ENCODE measurements around the gene LIPI.

The LIPI gene

GRCh38 chr21:14073615-14074014 is 137.1 kb downstream of the LIPI start:
- TF ChIP-seq ZFP30 (CRISPR knock-in tag; IDR thresholded peaks at IDR 0.05) = no peak
- no peak for TF ChIP-seq POU6F1 (CRISPR knock-in tag; IDR thresholded peaks at IDR 0.05; ENCODE audit: borderline replicate concordance, low read depth)
- ATAC-seq = no peak

- TF ChIP-seq ZFP30 (CRISPR knock-in tag; IDR thresholded peaks at IDR 0.05) (no peak), BACH2 (CRISPR knock-in tag; IDR thresholded peaks at IDR 0.05; ENCODE audit: borderline replicate concordance) (no peak), ISL1 (CRISPR knock-in tag; IDR thresholded peaks at IDR 0.05) (no peak), ZC3H10 (CRISPR knock-in tag; IDR thresholded peaks at IDR 0.05) (no peak)
- ATAC-seq = peak; percentile 64
Observed at GRCh38 chr21:14072761-14073535, 137.8 kb downstream of the LIPI start.

- no peak for ATAC-seq
- no peak for TF ChIP-seq POU6F1 (CRISPR knock-in tag; IDR thresholded peaks at IDR 0.05; ENCODE audit: borderline replicate concordance, low read depth)
- TF ChIP-seq CREB5 (CRISPR knock-in tag; IDR thresholded peaks at IDR 0.05; ENCODE audit: low read depth) = no peak
- TF ChIP-seq SNAI2 (CRISPR knock-in tag; IDR thresholded peaks at IDR 0.05) = no peak
Observed at GRCh38 chr21:14071902-14072734, 138.6 kb downstream of the LIPI start.

- no peak for ATAC-seq
- TF ChIP-seq PPARA (CRISPR knock-in tag; IDR thresholded peaks at IDR 0.05; ENCODE audit: borderline replicate concordance) (no peak), CREB5 (CRISPR knock-in tag; IDR thresholded peaks at IDR 0.05; ENCODE audit: low read depth) (no peak), BACH2 (CRISPR knock-in tag; IDR thresholded peaks at IDR 0.05; ENCODE audit: borderline replicate concordance) (no peak), ZFP3 (CRISPR knock-in tag; IDR thresholded peaks at IDR 0.05) (no peak), ZC3H10 (CRISPR knock-in tag; IDR thresholded peaks at IDR 0.05) (no peak), CSRNP3 (CRISPR knock-in tag; IDR thresholded peaks at IDR 0.05) (no peak), OSR1 (CRISPR knock-in tag; IDR thresholded peaks at IDR 0.05) (no peak), ESRRG (CRISPR knock-in tag; IDR thresholded peaks at IDR 0.05) (no peak), ZNF70 (CRISPR knock-in tag; IDR thresholded peaks at IDR 0.05) (no peak), TOX (CRISPR knock-in tag; IDR thresholded peaks at IDR 0.05; ENCODE audit: borderline replicate concordance) (no peak), RARB (CRISPR knock-in tag; IDR thresholded peaks at IDR 0.05) (no peak), CSDC2 (CRISPR knock-in tag; IDR thresholded peaks at IDR 0.05) (no peak), ISL1 (CRISPR knock-in tag; IDR thresholded peaks at IDR 0.05) (no peak), ZFP30 (CRISPR knock-in tag; IDR thresholded peaks at IDR 0.05) (no peak), ZNF8 (CRISPR knock-in tag; IDR thresholded peaks at IDR 0.05) (no peak), GLIS3 (CRISPR knock-in tag; IDR thresholded peaks at IDR 0.05) (no peak)
Observed at GRCh38 chr21:14070968-14071367, 139.8 kb downstream of the LIPI start.
